Activated T-cell treated with anti-CD3 and anti-CD28 coated beads, Interleukin-2, amount 50 U/mL, for 24 hours (primary cell): ENCODE measurements around the gene RYK.

Experiments used
- DNase-seq: peaks from one replicate; pipeline ENCODE4 v3.0.0-alpha.2; 2020
- H3K27ac Mint-ChIP-seq: 2 replicates; pipeline ENCODE4 v1.8.0; 2020; ENCODE audit warnings: mild to moderate bottlenecking, mixed read lengths
- H3K27me3 Mint-ChIP-seq: 2 replicates; pipeline ENCODE4 v1.8.0; 2020; ENCODE audit warnings: mixed read lengths
- H3K36me3 Mint-ChIP-seq: 2 replicates; pipeline ENCODE4 v1.8.0; 2020; ENCODE audit warnings: low read depth, mixed read lengths
- H3K4me1 Mint-ChIP-seq: 2 replicates; pipeline ENCODE4 v1.8.0; 2020; ENCODE audit warnings: low read depth, mixed read lengths
- H3K4me3 Mint-ChIP-seq: 2 replicates; pipeline ENCODE4 v1.8.0; 2020; ENCODE audit warnings: mild to moderate bottlenecking, moderate library complexity, mixed read lengths
- H3K9me3 Mint-ChIP-seq: 2 replicates; pipeline ENCODE4 v1.8.0; 2020; ENCODE audit warnings: mixed read lengths

The RYK gene

DNA sequence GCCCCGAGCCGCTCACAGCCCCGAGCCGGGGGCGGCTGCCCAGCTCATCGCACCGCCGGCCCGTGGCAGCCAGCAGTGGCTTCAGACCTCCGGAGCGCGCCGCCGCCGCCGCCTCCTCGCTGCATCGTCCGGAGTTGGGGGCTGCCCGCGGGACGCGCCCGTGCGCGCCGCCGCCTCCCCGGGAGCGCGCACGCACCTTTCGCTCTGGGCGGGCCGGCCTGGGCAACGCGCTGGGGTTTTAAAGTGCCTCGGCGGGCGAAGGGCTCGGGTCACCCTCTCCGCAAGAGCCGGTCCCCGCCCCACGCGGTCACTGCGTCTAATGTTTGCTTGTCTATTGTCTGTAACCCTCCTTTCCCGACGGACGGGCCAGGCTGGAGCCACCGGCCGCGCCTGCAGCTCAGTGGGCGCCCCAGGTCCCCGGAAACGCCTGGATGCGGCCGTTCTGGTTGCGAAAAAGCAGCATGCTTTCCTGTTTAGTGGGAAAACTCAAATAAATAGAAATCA lies at the start of gene RYK:
RYK (minus strand) TSS at position 143 of the 504 bp plus-strand sequence. CDS start 205 bp downstream, outside the sequence.
- peaks cover 76% of the 10 kb centered on the region for H3K4me1 Mint-ChIP-seq
- peaks cover 7% of the 10 kb centered on the region for H3K27me3 Mint-ChIP-seq
- peak within 1 kb of the TSS; percentile 89 for H3K4me3 Mint-ChIP-seq
- peak within 1 kb of the TSS; percentile 94 for H3K27ac Mint-ChIP-seq
- peak; percentile 87 for DNase-seq
- H3K36me3 Mint-ChIP-seq: peaks cover 23% of the 10 kb centered on the region
- no peaks in the 10 kb centered on the region for H3K9me3 Mint-ChIP-seq

DNA sequence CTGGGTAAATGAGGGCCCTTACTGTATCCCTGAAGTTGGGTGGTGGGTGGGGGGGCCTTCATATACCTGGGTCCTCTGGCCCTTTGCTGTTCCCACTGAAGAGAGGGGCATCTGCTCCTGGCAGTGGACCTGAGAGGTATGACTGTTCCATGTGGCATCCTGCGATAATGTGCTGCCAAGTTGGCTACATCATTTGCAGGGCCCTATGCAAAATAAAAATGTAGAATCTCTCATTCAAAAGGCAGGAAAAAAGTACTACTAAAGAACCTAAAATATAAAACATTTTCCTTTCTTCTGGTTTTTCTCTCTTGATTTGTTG lies 49.2 kb upstream of the RYK start:
- H3K4me3 Mint-ChIP-seq: no peak overlapping the region
- H3K27me3 Mint-ChIP-seq: peaks cover 46% of the 10 kb centered on the region
- H3K36me3 Mint-ChIP-seq: no peaks in the 10 kb centered on the region
- no peak for DNase-seq
- H3K27ac Mint-ChIP-seq: no peak overlapping the region
- H3K9me3 Mint-ChIP-seq: peaks cover 5% of the 10 kb centered on the region
- peaks cover 3% of the 10 kb centered on the region for H3K4me1 Mint-ChIP-seq

DNA sequence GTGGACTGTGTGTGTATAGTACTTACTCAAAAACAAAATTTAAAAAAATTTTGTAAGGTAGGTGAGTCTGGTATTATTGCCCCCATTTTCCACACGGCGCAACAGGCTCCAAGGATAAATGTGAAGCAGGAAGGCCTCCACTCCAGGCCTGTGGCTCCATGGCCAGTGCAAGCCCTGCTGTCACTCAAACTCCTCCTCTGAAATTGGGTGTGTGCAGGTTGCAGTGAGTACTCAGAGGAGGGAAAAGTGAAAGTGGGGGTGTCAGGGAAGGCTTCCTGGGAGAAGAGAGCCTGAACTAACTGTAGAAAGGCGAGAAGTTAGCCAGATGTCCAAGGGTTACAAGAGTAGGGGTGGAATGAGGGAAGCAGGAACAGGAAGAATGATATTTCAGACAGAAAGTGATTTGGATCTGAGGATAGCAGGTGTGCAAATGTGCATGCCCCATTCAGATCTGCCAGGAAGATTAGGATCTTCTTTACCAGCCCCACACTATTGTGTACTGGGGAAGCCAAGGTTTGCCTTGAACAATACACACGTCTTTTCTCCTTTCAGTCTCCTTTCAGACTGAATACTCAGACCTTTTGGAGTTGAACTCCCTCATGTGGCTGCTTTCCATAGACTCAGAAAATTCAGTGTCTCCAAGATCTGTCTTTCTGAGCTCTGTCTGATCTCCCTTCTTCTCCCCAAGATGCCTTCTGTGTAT lies 48.7 kb upstream of the RYK start:
- H3K4me1 Mint-ChIP-seq: peaks cover 3% of the 10 kb centered on the region
- H3K27ac Mint-ChIP-seq: no peak overlapping the region

DNA sequence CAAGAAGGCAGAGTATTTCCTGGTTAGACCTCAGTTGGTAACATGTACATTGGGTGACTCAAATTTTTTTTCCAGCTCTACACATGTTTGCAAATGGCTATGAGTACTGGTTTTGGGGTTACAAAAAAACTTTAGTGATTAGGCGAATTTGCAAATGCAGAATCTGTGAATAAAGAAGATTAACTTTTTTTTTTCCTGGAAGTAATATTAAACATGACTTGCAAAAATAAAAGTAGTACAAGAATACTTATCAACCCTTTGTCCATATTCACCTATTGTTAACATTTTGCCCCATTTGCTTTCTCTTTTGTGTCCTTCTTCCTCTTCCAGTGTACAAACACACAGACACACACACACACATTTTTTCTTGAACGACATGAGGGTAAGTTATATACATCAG lies 47.6 kb upstream of the RYK start:
- Mint-ChIP-seq H3K27ac (no peak overlapping the region), H3K36me3 (no peaks in the 10 kb centered on the region), H3K4me1 (peaks cover 3% of the 10 kb centered on the region), H3K27me3 (peaks cover 34% of the 10 kb centered on the region), H3K4me3 (no peak overlapping the region), H3K9me3 (peaks cover 5% of the 10 kb centered on the region)
- DNase-seq: no peak

More for the DNA sequence above, 48.7 kb upstream of the RYK start:
- H3K9me3 Mint-ChIP-seq: peaks cover 5% of the 10 kb centered on the region
- H3K27me3 Mint-ChIP-seq: peaks cover 41% of the 10 kb centered on the region
- DNase-seq: no peak
- H3K36me3 Mint-ChIP-seq: no peaks in the 10 kb centered on the region
- H3K4me3 Mint-ChIP-seq: no peak overlapping the region

DNA sequence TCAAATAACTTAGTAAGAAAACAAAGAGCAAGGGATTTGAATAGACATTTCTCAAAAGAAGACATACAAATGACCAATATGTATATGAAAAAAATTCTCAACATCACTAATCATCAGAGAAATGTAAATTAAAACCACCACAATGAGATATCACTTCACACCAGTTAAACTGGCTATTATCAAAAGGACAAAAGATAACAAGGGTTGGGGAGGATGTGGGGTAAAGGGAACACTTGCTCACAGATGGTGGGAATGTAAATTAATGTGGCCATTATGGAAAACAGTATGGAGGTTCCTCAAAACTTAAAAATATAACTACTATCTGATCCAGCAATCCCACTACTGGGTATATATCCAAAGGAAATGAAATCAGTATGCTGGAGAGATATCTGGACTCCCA lies 46.0 kb upstream of the RYK start:
- no peak for DNase-seq
- Mint-ChIP-seq H3K36me3 (no peaks in the 10 kb centered on the region), H3K4me3 (no peak overlapping the region), H3K9me3 (peaks cover 5% of the 10 kb centered on the region), H3K27ac (no peak overlapping the region), H3K27me3 (peaks cover 31% of the 10 kb centered on the region), H3K4me1 (peaks cover 3% of the 10 kb centered on the region)

DNA sequence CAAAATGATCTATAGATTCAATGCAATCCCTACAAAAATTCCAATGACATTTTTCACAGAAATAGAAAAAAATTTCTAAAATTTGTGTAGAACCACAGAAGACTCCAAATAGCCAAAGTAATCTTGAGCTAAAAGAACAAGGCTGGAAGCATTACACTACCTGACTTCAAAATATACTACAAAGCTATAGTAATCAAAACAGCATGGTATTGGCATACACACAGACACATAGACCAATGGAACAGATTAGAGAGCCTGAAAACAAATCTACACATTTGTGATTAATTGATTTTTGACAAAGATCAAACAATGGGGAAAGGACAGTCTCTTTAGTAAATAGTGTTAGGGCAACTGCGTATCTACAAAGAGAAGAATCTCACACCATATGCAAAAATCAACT lies 45.3 kb upstream of the RYK start:
- Mint-ChIP-seq H3K4me1 (peaks cover 6% of the 10 kb centered on the region), H3K27me3 (peaks cover 37% of the 10 kb centered on the region), H3K27ac (no peak overlapping the region), H3K4me3 (no peak overlapping the region), H3K36me3 (no peaks in the 10 kb centered on the region), H3K9me3 (peaks cover 5% of the 10 kb centered on the region)
- DNase-seq: no peak

DNA sequence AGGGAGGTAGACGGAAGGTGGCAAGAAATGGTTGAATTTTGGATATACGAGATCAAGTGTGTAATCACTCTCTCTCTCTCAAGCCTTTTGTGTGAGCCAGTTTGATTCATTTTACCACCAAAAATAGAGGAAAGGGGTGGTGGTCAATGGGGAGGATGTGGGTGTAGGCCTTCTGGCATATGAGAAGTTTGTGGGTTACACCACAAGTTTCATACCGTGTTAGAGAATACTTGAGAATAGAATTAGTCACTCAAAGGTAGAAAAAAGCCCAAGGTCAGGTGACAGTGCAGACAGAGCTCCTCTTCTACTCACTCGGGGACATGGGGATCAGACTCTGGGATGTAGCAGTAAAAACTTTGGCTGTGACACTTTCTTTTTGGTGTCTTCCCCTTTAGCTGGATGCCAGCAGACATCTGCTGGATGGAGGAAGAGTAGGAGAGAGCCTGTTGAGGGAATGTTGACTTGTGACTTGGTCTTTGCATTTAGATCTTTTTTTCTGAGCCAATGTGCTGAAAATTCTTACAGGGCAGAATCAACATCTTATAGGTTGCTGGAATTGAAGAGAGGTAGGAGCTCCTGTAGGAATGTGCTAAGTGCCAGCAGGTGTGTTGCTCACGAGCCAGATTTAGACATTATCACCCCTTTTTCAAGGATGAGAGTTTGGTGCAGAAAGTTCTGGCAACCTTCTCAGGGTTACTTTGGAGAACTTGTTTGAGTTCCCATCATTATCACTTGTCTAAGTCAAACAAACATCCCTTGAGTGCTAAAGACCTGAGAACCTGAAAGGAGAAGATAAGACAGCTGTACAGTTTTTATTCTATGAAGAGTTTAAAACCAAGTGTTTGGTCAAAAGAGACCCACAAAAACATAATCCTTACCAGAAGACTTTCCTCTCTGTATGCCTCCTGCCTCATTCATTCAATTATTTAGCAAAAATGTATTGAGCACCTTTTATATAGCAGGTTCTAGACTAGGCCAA lies 43.9 kb upstream of the RYK start:
- H3K4me1 Mint-ChIP-seq: peaks cover 6% of the 10 kb centered on the region
- peak; percentile 52 for DNase-seq
- H3K27me3 Mint-ChIP-seq: peaks cover 41% of the 10 kb centered on the region
- no peak overlapping the region for H3K4me3 Mint-ChIP-seq
- H3K9me3 Mint-ChIP-seq: peaks cover 5% of the 10 kb centered on the region
- H3K36me3 Mint-ChIP-seq: no peaks in the 10 kb centered on the region
- no peak overlapping the region for H3K27ac Mint-ChIP-seq

DNA sequence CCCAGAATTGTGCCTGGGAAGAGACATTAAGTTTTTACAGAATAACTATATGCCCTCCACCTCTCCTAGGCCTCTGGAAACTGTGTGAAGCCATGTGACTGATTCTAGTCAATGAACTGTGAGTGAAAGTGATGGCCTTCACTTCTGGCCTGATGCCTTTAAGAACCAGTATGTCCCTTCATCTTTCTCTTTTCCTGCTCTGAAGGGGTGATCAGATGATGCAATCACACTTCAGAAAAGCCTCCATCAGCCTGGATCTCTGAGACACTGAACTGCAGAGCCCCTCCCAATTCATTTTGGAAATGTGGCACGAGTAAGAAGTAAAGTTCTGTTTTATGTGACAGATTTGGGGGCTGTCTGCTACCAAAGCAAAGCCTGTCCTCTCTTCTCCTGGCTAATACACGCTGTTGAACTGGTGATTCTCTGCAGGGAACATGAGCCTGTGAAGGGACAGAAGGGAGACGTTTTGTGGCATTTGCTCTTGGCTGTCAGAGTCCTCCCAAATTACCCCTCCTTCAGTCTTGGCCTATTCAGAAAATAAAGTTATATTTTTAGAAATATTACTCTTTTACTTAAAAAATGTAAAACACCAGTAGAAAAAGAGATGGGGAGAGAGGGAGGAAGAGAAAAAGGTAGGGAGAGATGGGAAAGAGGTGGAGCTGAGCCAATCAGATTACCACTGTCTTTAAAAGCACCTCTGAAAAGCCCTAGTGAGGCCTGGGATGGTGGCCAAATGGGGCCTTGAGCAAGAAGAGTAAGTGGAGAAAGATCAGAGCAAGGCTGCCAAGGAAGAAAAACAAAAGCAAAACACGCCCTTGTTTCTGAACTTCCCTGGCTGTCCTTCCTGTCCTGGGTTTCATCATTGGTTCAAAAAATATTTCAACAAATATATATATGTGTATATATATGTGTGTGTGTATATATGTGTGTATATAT lies 40.9 kb upstream of the RYK start:
- no peaks in the 10 kb centered on the region for H3K36me3 Mint-ChIP-seq
- no peak for DNase-seq

DNA sequence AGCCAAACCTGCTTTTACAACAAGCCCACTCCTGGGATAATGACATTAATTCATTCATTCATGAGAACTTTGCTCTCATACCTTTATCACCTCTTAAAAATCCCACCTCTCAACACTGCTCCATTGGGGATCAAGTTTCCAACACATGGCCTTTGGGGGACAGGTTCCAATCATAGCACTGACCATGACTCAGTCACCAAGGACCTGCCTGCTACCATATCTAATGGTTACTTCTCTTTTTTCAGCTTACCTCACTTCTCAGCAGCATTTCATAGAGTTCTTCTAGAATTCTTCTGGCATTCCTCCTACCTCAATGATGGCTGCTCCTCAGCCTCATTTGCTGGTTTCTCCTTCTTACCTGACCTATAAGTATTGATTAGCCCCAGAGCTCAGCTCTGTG lies 36.9 kb upstream of the RYK start:
- H3K27ac Mint-ChIP-seq: no peak overlapping the region
- no peak overlapping the region for H3K4me3 Mint-ChIP-seq
- no peaks in the 10 kb centered on the region for H3K9me3 Mint-ChIP-seq
- peaks cover 3% of the 10 kb centered on the region for H3K4me1 Mint-ChIP-seq
- peaks cover 47% of the 10 kb centered on the region for H3K27me3 Mint-ChIP-seq
- no peaks in the 10 kb centered on the region for H3K36me3 Mint-ChIP-seq
- no peak for DNase-seq

More for the DNA sequence above, 40.9 kb upstream of the RYK start:
- peaks cover 45% of the 10 kb centered on the region for H3K27me3 Mint-ChIP-seq
- H3K4me1 Mint-ChIP-seq: peaks cover 3% of the 10 kb centered on the region
- H3K27ac Mint-ChIP-seq: no peak overlapping the region
- peaks cover 5% of the 10 kb centered on the region for H3K9me3 Mint-ChIP-seq
- no peak overlapping the region for H3K4me3 Mint-ChIP-seq

DNA sequence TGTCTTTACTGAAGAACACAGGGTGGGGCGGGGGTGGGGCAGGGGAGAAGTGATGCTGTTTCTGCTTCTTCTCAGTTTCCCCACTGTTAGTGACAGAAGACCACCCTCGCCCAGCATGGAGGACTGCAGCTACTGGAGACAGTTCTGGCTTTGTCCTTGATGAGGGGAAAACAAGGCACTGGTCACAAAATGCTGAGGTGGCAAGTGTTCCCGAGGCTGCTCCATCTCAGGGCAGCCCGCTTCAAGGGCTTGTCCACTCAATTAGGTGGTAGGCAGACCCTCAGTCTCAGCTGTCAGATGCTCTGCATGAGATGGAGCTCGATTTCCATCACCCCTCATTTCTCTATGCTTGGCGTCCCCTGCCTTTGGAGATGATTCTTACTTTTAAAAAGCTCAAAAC lies 33.8 kb upstream of the RYK start:
- H3K9me3 Mint-ChIP-seq: no peaks in the 10 kb centered on the region
- DNase-seq: no peak
- no peak overlapping the region for H3K27ac Mint-ChIP-seq
- H3K4me3 Mint-ChIP-seq: no peak overlapping the region
- peaks cover 49% of the 10 kb centered on the region for H3K27me3 Mint-ChIP-seq
- no peaks in the 10 kb centered on the region for H3K36me3 Mint-ChIP-seq
- no peaks in the 10 kb centered on the region for H3K4me1 Mint-ChIP-seq

DNA sequence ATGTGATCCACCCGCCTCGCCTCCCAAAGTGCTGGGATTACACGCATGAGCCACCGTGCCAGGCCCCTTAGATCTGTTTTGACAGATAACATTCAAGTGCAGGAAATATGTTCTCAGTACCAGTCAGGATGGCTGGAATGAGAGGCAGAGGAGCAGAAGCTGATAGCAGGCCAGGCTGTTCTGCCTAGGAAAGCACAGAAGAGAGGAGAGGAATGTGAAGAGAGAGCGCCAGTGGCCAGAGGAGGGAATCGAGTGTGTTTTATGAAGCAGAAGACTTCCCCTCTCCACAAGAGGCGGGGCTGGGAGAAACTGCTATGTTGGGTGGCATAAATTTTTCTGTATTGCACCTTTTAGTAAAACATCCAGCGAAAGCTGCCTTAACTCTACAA lies 32.0 kb upstream of the RYK start:
- no peak overlapping the region for H3K4me3 Mint-ChIP-seq
- H3K4me1 Mint-ChIP-seq: no peaks in the 10 kb centered on the region
- H3K36me3 Mint-ChIP-seq: no peaks in the 10 kb centered on the region
- DNase-seq: no peak
- no peaks in the 10 kb centered on the region for H3K9me3 Mint-ChIP-seq
- H3K27ac Mint-ChIP-seq: no peak overlapping the region
- peaks cover 38% of the 10 kb centered on the region for H3K27me3 Mint-ChIP-seq

DNA sequence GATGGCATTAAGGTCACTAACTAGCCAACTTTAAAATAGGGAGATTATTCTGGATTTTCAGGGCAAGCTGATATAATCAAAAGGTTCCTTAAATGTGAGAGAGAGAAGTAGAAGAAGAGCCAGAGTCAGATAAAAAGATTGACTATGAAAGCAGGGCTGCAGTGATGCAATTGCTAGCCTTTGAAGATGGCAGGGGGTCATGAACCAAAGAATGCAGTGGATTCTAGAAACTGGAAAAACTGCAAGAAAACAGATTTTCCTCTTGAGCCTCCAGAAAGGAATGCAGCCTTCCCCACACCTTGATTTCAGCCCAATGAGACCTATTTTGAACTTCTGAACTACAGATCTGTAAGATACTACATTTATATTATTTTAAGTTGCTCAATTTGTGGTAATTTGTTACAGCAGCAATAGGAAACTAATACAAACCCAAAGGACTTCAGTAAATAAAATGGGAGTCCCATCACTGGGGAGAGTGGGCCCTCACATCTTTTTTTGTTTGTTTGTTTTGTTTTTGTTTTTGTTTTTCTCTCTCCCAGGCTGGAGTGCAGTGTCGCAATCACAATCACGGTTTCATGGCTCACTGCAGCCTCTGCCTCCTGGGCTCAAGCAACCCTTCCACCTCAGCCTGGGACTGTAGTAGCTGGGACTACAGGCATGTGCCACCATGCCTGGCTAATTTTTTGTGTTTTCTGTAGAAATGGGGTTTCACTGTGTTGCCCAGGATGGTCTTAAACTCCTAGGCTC lies 31.4 kb upstream of the RYK start:
- peaks cover 32% of the 10 kb centered on the region for H3K27me3 Mint-ChIP-seq
- no peaks in the 10 kb centered on the region for H3K36me3 Mint-ChIP-seq
- H3K4me3 Mint-ChIP-seq: no peak overlapping the region
- no peak overlapping the region for H3K27ac Mint-ChIP-seq
- no peaks in the 10 kb centered on the region for H3K4me1 Mint-ChIP-seq
- DNase-seq: no peak
- H3K9me3 Mint-ChIP-seq: no peaks in the 10 kb centered on the region

DNA sequence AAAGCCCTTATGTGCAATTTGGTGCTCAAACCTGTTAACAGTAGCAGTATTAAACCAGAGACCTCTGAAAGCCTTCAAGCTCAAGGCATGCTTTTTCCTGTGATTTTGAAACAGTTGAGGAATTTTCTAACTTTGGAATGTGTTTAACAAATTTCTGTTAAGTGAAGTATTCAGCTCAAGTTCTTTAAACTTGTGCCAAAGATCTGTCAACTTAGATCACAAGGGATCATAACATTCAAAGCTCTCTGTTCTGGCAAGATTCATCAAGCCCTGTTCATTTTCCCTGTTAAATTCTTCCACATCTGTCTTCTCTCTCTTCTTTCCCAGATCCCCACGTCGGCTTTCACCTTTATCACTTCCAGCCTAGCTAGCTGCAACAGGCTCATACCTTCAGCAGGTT lies 28.8 kb upstream of the RYK start:
- DNase-seq: no peak
- no peak overlapping the region for H3K4me3 Mint-ChIP-seq
- peaks cover under 1% of the 10 kb centered on the region for H3K9me3 Mint-ChIP-seq
- no peaks in the 10 kb centered on the region for H3K4me1 Mint-ChIP-seq
- no peaks in the 10 kb centered on the region for H3K36me3 Mint-ChIP-seq
- no peak overlapping the region for H3K27ac Mint-ChIP-seq
- H3K27me3 Mint-ChIP-seq: peaks cover 41% of the 10 kb centered on the region
